ENCODE measurements around the gene PPP2R5B.

DNA sequence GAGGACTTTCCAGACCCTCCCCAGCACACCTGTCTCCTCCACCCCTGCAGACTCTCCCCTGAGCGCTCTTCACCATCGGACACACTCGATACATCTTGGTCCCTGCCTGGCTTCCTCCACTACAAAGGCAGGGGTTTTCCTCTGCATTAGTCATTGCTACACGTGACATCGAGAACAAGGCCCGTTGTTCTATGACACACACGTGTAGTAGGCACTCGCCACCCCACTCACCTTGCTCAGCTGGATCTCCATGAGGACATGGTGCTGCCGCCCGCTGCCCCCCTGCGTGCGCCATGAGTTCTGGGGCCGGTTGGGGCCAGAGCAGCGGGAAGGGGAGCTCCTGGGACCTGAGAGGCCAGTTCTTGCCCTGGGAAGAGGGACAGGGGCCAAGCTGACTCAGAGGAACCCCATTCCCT lies 24.2 kb upstream of the PPP2R5B start:
- TF ChIP-seq EZH2 (IDR thresholded peaks at IDR 0.05) (no peak), POLR2AphosphoS5 (IDR thresholded peaks at IDR 0.05; ENCODE audit: borderline replicate concordance, low read depth, low read length) (no peak)
